ENCODE measurements around the gene ST14. TPM values are rescaled to one million over a fixed set of nuclear protein-coding genes. Genes with fewer than 3 reads are reported as not detected.
"Not testable (repeated sequence)": the region's sequence is repeated elsewhere in the genome, so short reads cannot be mapped to it uniquely, and the experiment has no call there.

ST14 gene
- total RNA-seq, 1 experiment from 2014 or later, result 141 TPM

DNA sequence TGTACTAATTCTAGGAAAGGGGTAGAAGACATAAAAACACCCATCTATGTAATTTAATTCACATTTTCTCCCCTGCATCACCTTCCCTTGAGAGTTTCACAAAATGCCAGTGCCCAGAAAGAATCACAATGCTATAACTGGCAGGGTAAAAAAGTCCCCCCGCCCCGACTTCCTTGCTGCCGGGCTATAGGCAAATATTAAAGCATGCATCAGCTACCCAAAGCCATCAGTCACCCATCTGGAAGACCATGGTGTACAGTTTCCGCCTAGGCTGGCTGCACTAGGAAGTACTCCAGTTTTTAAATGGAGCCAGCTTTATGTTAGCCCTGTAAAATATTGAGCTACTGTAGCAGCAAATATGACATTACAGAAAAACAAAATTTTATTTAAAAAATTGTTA is 67.8 kb downstream of the ST14 start:
- Histone ChIP-seq H2AFZ (no peak overlapping the region), H4K20me1 (ENCODE audit: insufficient read depth) (no peaks in the 10 kb centered on the region), H3K4me1 (replicated peaks; ENCODE audit: insufficient read depth) (no peaks in the 10 kb centered on the region), H3K79me2 (ENCODE audit: low read depth) (no peaks in the 10 kb centered on the region), H3F3A (ENCODE audit: insufficient read depth, low read depth) (peaks cover 2% of the 10 kb centered on the region), H3K27me3 (ENCODE audit: insufficient read depth, low read depth) (no peaks in the 10 kb centered on the region), H3K4me3 (no peak overlapping the region), H3K4me2 (no peak overlapping the region), H3K27ac (no peak overlapping the region), H3K9me2 (ENCODE audit: insufficient read depth) (no peaks in the 10 kb centered on the region), H3K36me3 (ENCODE audit: low read depth) (no peaks in the 10 kb centered on the region), H3K9me3 (ENCODE audit: insufficient read depth, low read depth) (no peaks in the 10 kb centered on the region)
- no TSS peak for BruUV-seq (replicated peaks)
- TF ChIP-seq, protein P1, sequence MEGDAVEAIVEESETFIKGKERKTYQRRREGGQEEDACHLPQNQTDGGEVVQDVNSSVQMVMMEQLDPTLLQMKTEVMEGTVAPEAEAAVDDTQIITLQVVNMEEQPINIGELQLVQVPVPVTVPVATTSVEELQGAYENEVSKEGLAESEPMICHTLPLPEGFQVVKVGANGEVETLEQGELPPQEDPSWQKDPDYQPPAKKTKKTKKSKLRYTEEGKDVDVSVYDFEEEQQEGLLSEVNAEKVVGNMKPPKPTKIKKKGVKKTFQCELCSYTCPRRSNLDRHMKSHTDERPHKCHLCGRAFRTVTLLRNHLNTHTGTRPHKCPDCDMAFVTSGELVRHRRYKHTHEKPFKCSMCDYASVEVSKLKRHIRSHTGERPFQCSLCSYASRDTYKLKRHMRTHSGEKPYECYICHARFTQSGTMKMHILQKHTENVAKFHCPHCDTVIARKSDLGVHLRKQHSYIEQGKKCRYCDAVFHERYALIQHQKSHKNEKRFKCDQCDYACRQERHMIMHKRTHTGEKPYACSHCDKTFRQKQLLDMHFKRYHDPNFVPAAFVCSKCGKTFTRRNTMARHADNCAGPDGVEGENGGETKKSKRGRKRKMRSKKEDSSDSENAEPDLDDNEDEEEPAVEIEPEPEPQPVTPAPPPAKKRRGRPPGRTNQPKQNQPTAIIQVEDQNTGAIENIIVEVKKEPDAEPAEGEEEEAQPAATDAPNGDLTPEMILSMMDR (conservative IDR thresholded peaks at IDR 0.05), result no peak
- no peak for TF ChIP-seq EZH2 (IDR thresholded peaks at IDR 0.05; ENCODE audit: low read depth)
- CTCF ChIA-PET, result no interaction called here
- POLR2A ChIA-PET (ENCODE audit: unreplicated experiment), result no interaction called here
- intact Hi-C loops (cut with micrococcal nuclease; ENCODE audit: unreplicated experiment), result no loop called here
- DNase-seq, result no peak

DNA sequence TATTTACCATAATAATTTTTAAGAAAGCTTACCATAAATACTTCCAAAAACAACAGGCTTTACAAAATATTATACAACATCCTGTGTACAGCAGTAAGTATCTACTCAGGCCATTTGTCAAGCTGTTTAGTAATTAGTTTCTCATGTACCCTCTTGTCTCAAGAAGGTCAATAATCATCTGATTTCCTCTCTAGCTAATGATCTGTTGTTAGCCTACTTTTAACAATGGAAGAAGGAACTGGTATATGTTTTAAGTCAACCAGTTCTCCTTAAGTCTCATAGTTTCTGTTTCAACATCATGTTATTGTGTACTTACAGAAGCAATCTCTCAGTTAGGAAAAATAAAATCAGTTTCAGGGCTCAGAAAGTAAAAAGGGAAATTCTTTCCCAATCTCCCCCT is 73.9 kb downstream of the ST14 start:
- H3K9me3 ChIP-seq (ENCODE audit: insufficient read depth, low read depth); H3K27me3 ChIP-seq (ENCODE audit: insufficient read depth, low read depth); DNase-seq; H3K9me2 ChIP-seq (ENCODE audit: insufficient read depth); CTCF ChIA-PET; H3K4me1 ChIP-seq (replicated peaks; ENCODE audit: insufficient read depth); H3K36me3 ChIP-seq (ENCODE audit: low read depth); H4K20me1 ChIP-seq (ENCODE audit: insufficient read depth); H3K4me3 ChIP-seq; BruUV-seq (replicated peaks); H3K27ac ChIP-seq; H2AFZ ChIP-seq; POLR2A ChIA-PET (ENCODE audit: unreplicated experiment); H3F3A ChIP-seq (ENCODE audit: insufficient read depth, low read depth); intact Hi-C loops (cut with micrococcal nuclease; ENCODE audit: unreplicated experiment); H3K4me2 ChIP-seq; H3K79me2 ChIP-seq (ENCODE audit: low read depth): not testable (repeated sequence)

DNA sequence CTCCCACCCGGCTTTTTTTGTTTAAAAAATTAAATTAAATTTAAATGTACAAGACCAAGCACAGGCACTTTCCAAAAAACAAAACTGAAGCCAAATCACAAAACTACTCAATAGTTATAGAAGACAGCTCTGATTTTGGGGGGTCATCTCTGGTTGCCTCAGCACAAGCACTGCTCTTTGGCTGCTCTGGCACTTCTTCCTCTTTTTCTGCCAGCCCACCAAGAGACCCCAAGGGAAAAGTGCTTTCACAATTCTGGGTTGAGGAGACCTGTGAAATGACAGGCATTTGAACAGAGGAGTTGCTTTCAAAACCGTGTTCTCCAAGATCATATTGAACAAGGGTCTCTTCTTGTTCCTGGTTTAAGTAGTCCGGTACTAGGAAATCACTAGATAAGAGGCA is 74.3 kb downstream of the ST14 start:
- DNase-seq; POLR2A ChIA-PET (ENCODE audit: unreplicated experiment); H3K79me2 ChIP-seq (ENCODE audit: low read depth); intact Hi-C loops (cut with micrococcal nuclease; ENCODE audit: unreplicated experiment); H3K4me1 ChIP-seq (replicated peaks; ENCODE audit: insufficient read depth); H3K9me2 ChIP-seq (ENCODE audit: insufficient read depth); H3K4me3 ChIP-seq; BruUV-seq (replicated peaks); H3K36me3 ChIP-seq (ENCODE audit: low read depth); H2AFZ ChIP-seq; H3K27me3 ChIP-seq (ENCODE audit: insufficient read depth, low read depth); H4K20me1 ChIP-seq (ENCODE audit: insufficient read depth); H3K27ac ChIP-seq; H3K4me2 ChIP-seq; H3K9me3 ChIP-seq (ENCODE audit: insufficient read depth, low read depth); H3F3A ChIP-seq (ENCODE audit: insufficient read depth, low read depth); CTCF ChIA-PET: not testable (repeated sequence)

DNA sequence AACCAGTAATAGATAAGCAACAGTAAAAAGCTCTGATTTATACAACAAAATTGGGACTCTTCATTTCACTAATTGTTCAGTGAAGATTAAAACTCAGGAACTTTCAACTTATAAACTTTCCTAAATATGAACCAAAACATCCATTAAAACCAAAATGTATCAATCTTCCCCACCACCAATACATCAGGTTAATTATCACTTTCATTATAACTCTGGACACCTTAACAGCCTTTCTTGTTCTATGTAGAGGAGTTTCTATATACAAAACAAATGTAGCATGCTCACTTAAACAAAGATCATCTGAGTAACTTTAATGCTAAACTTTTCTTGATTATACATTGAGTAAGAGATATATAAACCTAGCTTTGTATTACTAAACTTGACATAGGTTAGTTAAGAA is 74.7 kb downstream of the ST14 start:
- H3K9me2 ChIP-seq (ENCODE audit: insufficient read depth), result no peaks in the 10 kb centered on the region
- ChIA-PET CTCF (no interaction called here), POLR2A (ENCODE audit: unreplicated experiment) (no interaction called here)
- H3K4me2 ChIP-seq, result no peak overlapping the region
- 0 out of 2 replicates have a peak, but pooled peaks cover 10% of the 10 kb centered on the region for H3K36me3 ChIP-seq (ENCODE audit: low read depth)
- H3K27me3 ChIP-seq (ENCODE audit: insufficient read depth, low read depth), result no peaks in the 10 kb centered on the region
- no peaks in the 10 kb centered on the region for H3K4me1 ChIP-seq (replicated peaks; ENCODE audit: insufficient read depth)
- no peak for DNase-seq
- no peak for TF ChIP-seq EZH2 (IDR thresholded peaks at IDR 0.05; ENCODE audit: low read depth)
- TF ChIP-seq, protein P1 (conservative IDR thresholded peaks at IDR 0.05), result no peak
- H3F3A ChIP-seq (ENCODE audit: insufficient read depth, low read depth), result peaks cover 2% of the 10 kb centered on the region; the same call in 1 of the 2 replicates
- H3K4me3 ChIP-seq, result no peak overlapping the region
- no peak overlapping the region for H2AFZ ChIP-seq
- no peaks in the 10 kb centered on the region; the same call in 1 of the 2 replicates for H3K9me3 ChIP-seq (ENCODE audit: insufficient read depth, low read depth)
- H3K27ac ChIP-seq, result no peak overlapping the region
- intact Hi-C loops (cut with micrococcal nuclease; ENCODE audit: unreplicated experiment), result no loop called here
- H3K79me2 ChIP-seq (ENCODE audit: low read depth), result no peaks in the 10 kb centered on the region
- BruUV-seq (replicated peaks), result no TSS peak
- no peaks in the 10 kb centered on the region for H4K20me1 ChIP-seq (ENCODE audit: insufficient read depth)
